Activated CD4-positive, alpha-beta T cell treated with anti-CD3 and anti-CD28 coated beads, Interleukin-10, Interleukin-2, amounts not matched to agents 100 ng/mL and 50 ng/mL, durations not matched to agents 16 hours and 8 hours (primary cell): ENCODE results near the gene SMDT1.
"Not testable (repeated sequence)": the region's sequence is repeated elsewhere in the genome, so short reads cannot be mapped to it uniquely, and the experiment has no call there.

ENCODE experiments used
- DNase-seq: peaks from one replicate; pipeline ENCODE4 v3.0.0-alpha.2; 2020

The SMDT1 gene

DNA sequence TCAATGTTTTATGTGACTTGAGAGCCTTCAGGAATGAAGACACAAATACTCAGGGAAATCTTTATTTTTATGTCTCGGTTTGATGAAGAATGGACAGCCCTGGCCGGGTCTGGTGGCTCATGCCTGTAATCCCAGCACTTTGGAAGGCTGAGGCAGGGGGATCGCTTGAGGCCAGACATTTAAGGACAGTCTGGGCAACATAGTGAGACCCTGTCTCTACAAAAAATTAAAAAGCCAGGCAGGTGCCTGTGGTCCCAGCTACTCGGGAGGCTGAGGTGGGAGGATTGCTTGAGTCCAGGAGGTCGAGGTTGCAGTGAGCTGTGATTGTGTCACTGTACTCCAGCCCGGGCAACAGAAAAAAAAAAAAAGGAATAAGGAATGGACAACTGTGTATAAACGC is 8.0 kb upstream of the SMDT1 start:
- not testable (repeated sequence) for DNase-seq

DNA sequence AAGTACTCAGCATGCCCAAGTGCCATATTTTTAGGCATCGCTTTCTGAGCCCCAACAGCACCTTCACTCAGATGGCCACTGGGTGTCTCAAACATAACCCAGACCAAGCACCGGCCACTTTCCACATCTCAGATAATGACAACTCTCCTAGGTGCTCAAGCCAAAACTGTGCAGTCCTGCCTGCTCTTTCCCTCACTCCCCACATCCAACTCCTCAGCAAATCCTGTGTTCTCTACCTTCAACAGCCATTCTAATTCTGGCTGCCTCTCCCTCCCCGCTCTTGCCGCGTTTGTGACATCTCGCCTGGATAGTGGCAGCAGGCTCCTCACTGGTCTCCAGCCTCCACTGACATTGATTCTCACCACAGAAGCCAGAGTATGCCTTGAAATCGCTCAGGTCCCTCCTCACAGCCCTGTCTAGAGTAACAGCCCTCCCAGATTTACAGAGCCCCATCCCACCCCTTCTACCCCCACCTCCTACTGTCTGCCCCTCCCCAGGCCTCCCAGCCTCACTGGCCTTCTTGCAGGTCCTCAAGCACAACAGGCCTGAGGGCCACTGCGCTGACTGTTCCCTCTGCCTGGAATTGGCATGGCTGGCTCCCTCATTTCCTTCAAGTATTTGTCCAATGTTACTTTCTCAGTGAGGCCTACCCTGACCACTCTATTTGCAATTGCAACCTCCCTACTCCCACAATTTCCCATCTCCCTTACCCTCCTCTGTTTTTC is 6.7 kb upstream of the SMDT1 start:
- no peak for DNase-seq

DNA sequence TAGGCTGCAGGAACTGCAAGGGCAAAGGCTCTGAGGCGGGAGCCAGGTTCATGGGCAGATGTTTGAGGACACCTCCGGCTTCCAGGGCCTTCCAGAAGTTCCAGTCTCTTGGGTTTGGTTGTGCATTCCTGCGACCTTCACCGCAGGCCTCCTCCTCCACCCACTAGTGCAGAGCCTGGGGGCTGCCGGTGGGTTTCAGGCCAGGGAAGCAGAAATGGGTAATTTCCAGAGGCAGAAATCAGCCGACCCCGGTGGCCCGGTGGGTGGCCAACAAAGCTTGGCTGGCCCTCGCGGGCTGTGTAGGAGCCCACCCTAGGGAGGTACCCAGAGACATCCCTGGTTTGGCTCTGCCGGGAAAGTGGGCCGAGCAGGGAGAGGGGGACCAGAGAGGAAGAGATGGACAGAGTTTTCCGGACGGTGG is 5.9 kb upstream of the SMDT1 start:
- DNase-seq, result no peak

DNA sequence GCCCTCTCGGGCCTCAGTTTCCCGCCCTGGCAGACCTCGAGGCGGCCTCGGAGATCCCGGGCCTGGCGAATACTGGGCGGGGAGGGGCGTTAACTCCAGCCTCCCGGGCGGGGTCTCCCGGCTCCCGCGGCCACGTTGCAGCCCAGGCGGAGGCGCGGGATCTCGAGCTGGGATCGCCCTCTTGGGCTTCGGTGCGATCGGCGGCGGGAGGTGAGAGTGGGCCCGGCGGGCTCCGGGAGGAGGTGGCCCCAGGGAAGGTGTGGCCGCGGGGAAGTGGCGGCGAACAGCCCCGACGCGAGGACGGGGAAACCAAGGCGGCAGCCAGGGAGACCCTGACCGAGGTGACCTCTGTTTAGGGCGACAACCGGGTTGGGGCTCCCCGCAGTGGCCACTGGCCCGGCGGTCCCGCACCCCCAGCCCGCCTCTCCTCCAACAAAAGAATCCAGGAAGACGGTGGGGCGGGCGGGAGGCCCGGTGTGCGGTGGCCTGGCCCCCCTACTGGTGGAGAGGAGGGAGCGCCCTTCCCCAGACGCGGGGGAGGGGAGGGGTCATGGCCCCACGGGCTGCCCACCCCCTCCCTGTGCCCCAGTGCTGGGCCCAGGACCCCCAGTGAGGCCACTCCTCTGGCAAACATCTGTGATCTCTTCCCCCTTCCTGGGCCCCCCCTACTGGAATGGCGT is 5.2 kb upstream of the SMDT1 start, which contains the start of gene PHETA2:
Gene PHETA2 (plus strand): TSS at position 117 of the 680 bp plus-strand sequence. CDS start 3,046 bp downstream, outside the sequence.
- peak; percentile 36 for DNase-seq

DNA sequence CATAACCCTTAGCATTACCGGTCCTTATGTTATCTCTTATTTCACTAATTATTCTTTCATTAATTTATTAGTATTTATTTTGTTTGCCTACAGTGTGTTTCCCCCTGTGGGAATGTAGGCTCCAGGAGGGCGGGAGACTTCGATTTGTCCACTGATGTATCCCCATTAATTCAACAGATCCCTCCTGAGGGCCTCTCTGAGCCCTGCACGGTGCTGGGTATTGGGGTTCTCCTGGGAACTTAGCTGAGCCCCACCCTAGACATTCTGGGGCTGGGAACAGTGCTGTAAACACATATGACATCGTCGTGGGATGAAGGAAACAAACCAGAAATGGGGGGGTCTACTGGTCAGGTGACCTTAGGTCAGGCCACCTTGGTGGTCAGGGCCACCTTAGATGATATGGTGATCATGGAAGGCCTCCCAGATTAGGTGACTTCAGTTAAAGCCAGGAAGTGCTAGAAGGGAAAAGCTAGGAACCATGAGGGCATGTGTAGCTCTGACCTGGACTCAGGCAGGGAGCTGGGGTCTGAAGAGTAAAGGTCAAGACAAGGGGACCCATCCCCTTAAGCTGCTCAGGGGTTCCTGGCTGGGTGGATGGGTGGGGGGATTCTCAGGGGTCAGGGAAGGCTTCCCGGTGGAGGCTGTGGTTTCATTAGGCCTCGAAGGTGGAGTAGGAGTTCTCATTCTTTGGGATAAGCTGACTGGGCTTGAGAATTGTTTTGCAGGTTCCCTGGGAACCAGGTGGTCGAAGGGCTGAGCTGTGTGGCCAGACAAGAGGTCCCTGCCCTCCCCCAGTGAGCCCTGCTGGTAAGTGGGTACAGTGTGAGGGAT is 4.4 kb upstream of the SMDT1 start:
- DNase-seq, result no peak

DNA sequence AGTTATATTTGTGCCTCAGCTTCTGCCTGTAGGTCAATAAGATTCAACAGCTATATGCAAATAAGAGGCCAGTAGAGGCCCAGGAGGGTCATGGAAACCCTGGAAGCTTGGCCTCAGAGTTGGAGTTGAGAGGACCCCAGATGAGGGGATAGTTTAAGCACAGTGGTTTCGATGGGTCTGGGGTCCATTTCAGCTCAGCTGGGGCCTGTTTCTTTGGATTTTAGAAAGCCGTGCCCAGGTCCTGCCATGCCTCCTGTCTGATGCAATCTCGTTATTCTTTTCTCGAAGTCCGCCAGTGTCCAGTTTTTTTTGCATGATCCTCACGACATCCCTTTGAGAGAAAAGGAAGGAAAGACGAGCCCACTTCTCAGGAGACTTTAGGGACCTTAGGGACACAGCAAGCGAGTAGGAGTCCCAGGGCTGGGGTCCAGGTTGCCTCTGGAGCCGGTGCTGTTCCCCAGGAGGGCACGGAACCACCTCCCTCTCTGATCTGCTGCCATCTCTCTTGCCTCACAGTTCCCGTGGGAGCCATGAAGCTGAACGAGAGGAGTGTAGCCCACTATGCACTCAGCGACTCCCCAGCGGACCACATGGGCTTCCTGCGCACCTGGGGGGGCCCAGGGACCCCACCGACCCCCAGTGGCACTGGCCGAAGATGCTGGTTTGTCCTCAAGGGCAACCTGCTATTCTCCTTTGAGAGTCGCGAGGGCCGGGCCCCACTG is 2.6 kb upstream of the SMDT1 start:
- DNase-seq, result no peak

DNA sequence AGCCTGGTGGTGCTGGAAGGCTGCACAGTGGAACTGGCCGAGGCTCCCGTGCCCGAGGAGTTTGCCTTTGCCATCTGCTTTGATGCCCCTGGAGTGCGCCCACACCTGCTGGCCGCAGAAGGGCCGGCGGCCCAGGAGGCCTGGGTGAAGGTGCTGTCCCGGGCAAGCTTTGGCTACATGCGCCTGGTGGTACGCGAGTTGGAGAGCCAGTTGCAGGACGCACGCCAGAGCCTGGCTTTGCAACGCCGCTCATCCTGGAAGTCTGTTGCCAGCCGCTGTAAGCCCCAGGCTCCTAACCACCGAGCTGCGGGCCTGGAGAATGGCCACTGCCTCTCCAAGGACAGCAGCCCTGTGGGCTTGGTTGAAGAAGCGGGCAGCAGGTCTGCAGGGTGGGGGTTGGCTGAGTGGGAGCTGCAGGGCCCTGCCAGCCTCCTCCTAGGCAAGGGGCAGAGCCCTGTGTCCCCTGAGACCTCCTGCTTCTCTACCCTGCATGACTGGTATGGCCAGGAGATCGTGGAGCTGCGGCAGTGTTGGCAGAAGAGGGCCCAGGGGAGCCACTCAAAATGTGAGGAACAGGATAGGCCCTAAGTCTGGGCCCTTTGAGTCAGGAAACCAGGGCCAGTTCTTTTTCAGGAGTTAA is 1.9 kb upstream of the SMDT1 start:
- no peak for DNase-seq

DNA sequence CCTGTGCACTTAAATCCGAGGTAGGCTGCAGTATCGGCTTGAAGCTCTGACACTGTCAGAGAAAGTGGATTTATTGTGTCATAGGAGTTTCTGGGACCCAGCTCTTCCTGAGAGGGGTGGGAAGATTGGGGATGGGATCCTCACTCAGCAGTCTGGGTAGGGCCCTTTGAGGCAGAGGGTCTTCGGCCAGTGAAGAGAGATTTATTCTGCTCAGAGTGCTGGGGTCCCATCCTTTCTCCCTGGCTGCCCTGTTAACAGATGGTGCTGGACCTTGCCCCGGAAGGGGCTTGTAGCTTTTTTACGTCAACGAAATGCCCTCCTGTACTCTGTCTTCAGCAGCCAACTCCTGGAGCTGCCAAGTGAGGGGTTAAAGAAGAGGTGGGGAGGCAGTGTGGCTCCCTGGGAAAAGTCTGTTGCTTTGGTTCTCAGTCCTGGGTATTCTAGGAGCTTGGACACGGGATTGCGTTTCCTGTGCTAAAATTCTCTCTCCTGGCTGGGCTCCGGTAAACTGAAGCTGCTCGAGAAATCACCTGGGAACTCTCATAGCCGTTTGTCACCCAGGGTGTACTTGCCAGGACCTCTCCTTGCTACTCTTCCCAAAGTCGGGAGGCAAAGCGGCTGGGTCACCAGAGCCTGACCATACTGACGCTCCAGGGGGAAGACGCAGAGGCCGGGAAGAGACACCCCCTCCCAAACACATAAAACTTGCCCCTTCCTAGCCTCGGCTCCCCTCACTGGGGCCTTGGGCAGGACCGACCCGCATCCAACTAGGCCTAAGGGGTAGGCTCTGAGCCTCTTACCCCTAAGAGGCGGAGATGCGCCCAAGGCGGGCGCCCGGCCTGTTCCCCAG is 806 bp upstream of the SMDT1 start:
- DNase-seq, result no peak

DNA sequence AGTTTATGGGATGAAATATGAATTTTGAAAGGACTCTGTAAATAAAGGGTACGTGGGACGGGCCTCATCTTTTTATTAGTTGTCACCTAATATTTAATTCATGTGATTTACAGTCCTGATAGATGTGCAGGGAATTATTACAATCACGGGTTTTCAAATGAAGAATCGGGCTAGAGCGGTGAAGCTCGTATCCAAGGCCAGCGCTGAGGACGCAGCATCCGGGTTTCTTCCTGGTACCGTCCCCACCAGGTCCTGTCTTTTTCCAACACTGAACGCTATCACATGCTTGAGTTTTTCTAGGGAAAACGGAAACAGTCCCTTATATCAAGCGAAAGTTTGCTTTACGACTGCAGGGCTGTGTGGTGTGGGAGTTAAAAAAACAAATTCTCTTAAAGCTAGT is 787 bp downstream of the SMDT1 start:
- peak; percentile 28 for DNase-seq

DNA sequence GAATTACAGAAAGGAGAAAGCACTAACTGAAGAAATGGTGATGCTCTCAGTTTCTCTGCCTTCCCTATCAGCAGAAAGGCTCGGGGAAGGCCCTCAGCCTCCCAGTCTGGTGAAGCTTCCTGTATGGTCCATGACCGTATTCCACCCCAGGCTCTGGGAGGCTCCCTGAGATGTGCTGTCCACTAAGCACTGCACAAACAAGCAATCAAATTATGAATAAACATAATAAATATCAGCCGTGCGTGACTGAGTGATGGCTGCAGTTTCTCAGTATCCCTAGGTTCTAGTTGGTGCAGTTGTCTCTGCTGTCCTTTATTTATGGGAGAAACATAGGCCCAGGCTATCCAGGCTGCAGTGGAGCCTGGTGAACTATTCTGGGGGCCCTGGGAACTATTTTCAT is 3.6 kb downstream of the SMDT1 start:
- DNase-seq, result no peak

DNA sequence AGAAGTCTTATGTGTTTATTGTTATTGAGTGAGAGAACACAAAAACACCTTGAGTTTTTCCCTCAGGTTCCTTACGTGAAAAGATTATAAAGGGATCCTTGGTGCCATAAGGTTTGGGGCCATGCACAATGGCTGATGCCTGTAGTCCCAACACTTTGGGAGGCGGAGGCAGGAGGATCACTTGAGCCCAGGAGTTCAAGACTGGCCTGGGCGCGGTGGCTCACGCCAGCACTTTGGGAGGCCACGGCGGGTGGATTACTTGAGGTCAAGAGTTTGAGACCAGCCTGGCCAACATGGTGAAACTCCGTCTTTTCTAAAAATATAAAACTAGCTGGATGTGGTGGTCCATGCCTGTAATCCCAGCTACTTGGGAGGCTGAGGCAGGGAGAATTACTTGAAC is 5.4 kb downstream of the SMDT1 start:
- no peak for DNase-seq

DNA sequence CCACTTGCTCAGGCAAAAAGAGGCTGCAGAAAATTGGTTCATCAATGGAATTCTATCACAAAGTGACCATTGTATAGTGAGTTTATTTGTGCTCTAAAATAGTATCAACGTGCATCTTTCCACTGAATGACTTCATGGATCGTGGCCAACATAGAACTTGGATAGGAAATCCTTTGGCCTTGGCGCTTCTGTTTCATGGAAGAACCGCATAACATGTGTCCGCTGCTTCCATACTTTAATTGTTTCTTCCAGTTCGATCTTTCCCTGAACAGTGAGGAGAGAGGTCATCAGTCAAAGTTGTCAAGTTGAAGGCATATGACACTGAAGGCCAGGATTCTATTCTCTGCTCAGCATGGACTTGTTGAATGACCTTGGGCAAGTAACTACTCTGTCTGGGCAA is 6.6 kb downstream of the SMDT1 start:
- DNase-seq, result no peak

DNA sequence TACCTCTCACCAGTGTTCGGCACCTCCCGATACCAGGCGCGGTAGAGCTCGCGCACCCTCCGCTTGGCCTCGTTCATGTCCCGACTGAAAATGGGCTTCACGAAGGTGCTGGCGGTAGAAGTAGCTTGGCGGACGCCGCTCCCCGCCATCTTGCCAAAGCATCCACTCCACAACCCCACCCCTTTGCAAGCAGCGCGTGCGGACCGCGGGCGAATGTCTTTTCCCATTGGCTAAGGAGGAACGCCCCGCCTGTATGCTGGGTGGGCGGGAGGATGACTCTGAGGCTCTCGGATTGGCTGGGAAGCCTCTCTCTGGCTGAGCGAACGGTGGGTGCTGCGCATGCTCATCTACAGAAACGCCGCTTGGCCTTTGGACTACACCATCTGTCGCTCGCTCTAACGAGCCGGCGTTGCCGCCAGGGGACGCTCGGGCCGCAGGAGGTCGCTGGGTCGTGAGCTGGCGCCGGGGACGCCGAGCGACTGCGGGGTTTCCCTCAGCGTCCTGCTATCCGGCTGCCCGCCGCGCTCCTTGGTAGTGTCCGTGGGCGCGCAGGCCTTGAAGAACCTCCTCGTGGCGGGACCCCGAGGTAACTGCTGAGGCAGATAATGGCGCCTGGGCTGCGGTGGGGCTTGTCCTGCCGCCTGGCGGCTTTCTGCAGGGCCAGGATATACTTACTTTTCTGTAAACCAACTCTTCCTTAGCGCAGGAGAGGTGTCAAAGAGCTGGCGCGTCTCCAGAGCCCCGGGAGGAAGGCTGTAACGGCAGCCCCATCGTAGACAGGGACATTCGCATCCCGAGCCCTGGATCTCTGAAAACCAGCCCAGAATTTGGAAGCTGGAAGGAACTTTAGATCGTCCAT is 11.3 kb downstream of the SMDT1 start, which contains the start of gene NDUFA6:
Gene NDUFA6 (minus strand): TSS at position 177 of the 859 bp plus-strand sequence. CDS start 28 bp downstream, at position 149.
- DNase-seq, result peak; percentile 100

DNA sequence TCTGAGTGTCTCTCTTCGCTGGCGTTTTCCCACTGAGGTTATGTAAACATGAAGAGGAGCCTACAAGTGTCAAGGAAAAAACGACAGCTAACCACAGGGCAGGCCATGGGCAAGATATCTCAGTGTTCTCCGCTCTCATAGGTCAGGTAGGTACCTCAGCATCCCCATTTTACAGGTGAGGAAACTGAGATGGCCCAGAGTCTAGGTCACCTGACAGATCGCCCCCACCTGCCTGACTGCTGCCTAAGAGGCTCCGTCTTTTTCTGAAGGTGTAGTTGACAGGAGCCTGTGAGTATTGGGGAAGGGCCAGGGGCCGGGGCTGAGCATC is 11.9 kb downstream of the SMDT1 start:
- DNase-seq, result peak; percentile 20

DNA sequence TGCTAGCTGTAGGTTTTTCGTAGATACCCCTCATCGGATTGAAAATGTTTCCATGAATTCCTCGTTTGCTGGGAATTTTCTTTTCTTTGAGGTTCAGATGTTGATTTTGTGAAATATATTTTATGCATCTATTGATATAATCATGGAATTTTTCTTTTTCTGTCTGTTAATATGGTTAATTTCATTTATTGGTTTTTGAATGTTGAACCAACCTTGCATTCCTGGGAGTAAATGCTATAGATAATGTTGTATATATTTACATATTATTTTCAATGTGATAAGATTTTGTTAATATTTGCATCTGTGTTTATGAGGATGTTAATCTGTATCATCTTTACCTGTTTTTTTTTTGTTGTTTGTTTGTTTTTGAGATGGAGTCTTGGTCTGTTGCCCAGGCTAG is 21.7 kb downstream of the SMDT1 start:
- DNase-seq, result no peak

DNA sequence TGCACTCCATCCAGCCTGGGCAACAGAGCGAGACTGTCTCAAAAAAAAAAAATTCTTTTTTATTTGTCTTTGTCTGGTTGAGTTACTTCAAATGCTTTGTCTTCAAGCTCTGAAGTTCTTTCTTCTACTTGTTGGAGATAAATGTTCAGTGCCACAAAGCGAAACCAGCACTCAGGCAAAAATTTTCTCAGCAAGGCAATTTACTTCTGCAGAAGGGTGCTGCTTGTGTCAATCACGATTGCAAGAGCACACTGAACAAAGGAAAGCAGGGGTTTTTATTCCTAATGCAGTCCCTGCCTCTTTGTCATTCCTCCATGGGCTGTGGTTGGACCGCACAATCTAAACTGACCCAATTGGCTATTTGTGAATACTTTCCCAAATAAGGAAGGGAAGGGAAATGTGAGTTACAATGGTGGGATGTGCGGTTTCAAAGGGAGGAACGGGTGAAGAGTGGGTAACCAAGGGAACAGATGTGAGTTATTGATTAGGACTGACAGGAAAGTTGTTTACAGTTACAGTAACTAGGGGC is 24.9 kb downstream of the SMDT1 start:
- not testable (repeated sequence) for DNase-seq

DNA sequence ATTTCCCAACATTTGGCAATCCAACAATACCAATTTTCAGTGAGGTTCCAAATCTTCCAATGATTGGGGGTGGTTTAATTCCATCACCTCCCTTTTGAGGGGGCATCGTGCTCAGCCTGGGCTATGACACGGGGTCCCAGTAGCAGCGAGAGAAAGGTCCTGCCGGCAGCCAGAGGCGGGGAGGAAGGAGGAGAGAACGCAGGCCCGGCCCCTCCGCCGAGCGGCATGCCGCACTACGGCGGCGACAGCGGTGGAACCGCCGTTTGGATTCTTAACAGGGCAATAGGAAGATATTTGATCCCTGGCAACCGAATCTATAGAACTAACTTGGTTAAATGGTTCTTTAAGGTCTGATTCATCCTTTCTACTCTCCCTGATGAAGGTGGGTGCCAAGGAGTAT is 29.3 kb downstream of the SMDT1 start:
- no peak for DNase-seq

DNA sequence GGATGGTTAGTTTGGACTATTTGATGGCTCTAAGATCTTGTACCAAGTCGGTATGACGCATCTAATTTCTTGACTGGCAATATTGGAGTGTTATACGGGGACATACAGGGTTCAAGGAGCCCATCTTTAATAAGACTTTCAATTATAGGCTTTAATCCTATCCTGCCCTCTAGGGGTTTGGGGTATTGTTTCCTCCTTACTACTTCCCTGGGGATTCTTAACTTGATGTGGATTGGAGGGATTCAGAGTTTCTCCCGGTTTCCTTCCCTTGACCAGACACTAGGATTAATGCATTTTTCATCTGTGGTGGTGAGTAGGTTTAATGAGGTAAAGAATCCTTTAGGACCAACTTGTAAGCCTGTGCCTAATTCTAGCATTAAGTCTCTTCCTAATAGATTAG is 32.3 kb downstream of the SMDT1 start:
- no peak for DNase-seq

DNA sequence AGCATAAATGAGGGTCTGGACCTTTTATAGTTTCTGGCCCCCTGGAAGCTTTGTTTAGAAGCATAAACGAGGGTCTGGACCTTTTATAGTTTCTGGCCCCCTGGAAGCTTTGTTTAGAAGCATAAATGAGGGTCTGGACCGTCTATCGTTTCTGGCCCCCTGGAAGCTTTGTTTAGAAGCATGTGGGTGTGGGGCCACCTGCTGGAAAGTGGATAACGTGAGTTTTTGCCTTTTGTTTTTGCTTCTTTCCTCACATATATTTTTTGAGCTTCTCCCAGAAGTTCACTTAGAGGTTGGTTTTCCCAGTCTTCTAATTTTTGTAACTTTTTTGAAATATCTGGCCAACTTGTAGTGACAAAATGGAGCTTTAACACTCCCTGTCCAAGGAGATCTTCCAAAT is 33.3 kb downstream of the SMDT1 start:
- DNase-seq, result not testable (repeated sequence)

DNA sequence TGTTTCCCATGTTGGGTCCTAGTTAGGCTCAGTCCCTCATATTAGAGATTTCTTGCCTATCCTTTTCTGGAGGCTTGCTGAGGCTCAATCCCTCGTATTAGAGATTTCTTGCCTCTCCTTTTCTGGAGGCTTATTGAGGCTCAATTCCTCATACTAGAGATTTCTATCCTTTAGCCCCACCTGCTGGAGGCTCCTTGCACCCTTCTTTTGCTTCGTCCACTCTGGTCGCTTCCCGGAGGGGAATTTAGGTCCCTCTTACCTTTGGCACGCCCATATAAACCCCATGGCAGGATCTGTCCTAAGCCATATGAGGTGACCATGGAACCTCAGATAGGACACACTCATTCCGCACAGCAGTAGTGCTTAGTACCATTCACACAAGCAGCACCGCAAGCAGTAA is 35.2 kb downstream of the SMDT1 start:
- peak; percentile 24 for DNase-seq
